Vagina (tissue), 2 donors: Measurements from ENCODE around the gene SNRNP200. TPM values are rescaled to one million over a fixed set of nuclear protein-coding genes. Genes with fewer than 3 reads are reported as not detected.

ENCODE experiments used
- DNase-seq, 2 donors: peaks; one replicate each; pipeline ENCODE4 v3.0.0-alpha.2; 2017; ENCODE audit errors: extremely low spot score in 2 of 2
- H3K27ac ChIP-seq: fragments of 200-600 bp; sonication (generic); one replicate; pipeline ENCODE4 v1.5.1; 2019
- H3K27me3 ChIP-seq: fragments of 200-600 bp; sonication (generic); one replicate; pipeline ENCODE4 v1.5.1; 2019
- H3K36me3 ChIP-seq, 2 donors: fragments of 200-600 bp; sonication (generic); one replicate each; pipeline ENCODE4 v1.5.1; 2017 to 2019
- H3K4me1 ChIP-seq: fragments of 200-600 bp; sonication (generic); one replicate; pipeline ENCODE4 v1.5.1; 2019
- H3K4me3 ChIP-seq, 2 donors: fragments of 200-600 bp; sonication (generic); 1 replicate in 1 of 2; 2 replicates in 1 of 2; pipeline ENCODE4 v1.5.1; 2016 to 2019
- H3K9me3 ChIP-seq: fragments of 200-600 bp; sonication (generic); one replicate; pipeline ENCODE4 v1.5.1; 2019
- POLR2A ChIP-seq, 2 donors: fragments of 450-650 bp; IDR thresholded peaks; one replicate each; pipeline ENCODE4 v1.6.1; 2017; ENCODE audit warnings: antibody characterized with exemption in 2 of 2, mild to moderate bottlenecking in 2 of 2, moderate library complexity in 2 of 2
- POLR2AphosphoS5 ChIP-seq, 2 donors: sonication (generic); formaldehyde crosslinking; IDR thresholded peaks; one replicate each; pipeline ENCODE4 v1.9.0; 2017; ENCODE audit warnings: antibody characterized with exemption in 2 of 2, mild to moderate bottlenecking in 2 of 2, low read depth in 1 of 2; ENCODE audit not compliant: insufficient read depth in 1 of 2
- intact Hi-C: fragments of 100-400 bp; cut with DNase I; formaldehyde crosslinking; loops from one replicate; pipeline ENCODE4 v1.15.1; 2023
- total RNA-seq: library from RNA; depleted of rRNA; stranded (reverse); fragments of >200 nt; gene quantifications from one replicate; pipeline ENCODE4 v1.2.3, GENCODE V29; 2016
- TF ChIP-seq, protein P1 (sequence below), 3 experiments: fragments of 450-650 bp in 2 of 3; fragments of 200-600 bp in 1 of 3; sonication (generic) in 1 of 3; IDR thresholded peaks; one replicate each; pipeline ENCODE4 v1.5.1; 2017 to 2019; ENCODE audit warnings: antibody characterized with exemption in 3 of 3, mild to moderate bottlenecking in 2 of 3, moderate library complexity in 2 of 3

SNRNP200 gene
- total RNA-seq, 1 donor from 2014 or later = 129 TPM

DNA sequence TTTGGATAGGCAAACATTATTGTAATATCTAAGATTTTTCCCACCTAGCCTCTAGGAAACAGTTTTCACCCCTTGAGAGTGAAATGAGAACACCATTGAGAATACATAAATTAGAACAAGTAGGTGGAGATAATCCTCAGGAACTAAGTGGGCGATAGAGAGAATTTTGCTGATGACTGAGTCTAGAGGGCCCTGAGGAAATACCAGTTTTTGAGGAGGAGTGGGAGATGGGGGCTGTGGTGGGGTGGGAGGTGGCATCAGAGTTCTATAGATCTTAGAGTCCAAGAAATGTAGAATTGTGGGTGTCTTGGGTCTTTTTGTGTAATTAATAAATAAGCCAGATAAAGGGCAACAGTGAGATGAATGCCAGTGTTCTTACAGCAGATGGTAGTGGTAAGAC is 42.0 kb upstream of the SNRNP200 start:
- no peak overlapping the region for H3K27ac ChIP-seq
- no peaks in the 10 kb centered on the region for H3K9me3 ChIP-seq
- H3K27me3 ChIP-seq = no peaks in the 10 kb centered on the region
- no peak for DNase-seq
- H3K36me3 ChIP-seq = no peaks in the 10 kb centered on the region
- H3K4me3 ChIP-seq = no peak overlapping the region
- H3K4me1 ChIP-seq = no peaks in the 10 kb centered on the region
- TF ChIP-seq, protein P1, sequence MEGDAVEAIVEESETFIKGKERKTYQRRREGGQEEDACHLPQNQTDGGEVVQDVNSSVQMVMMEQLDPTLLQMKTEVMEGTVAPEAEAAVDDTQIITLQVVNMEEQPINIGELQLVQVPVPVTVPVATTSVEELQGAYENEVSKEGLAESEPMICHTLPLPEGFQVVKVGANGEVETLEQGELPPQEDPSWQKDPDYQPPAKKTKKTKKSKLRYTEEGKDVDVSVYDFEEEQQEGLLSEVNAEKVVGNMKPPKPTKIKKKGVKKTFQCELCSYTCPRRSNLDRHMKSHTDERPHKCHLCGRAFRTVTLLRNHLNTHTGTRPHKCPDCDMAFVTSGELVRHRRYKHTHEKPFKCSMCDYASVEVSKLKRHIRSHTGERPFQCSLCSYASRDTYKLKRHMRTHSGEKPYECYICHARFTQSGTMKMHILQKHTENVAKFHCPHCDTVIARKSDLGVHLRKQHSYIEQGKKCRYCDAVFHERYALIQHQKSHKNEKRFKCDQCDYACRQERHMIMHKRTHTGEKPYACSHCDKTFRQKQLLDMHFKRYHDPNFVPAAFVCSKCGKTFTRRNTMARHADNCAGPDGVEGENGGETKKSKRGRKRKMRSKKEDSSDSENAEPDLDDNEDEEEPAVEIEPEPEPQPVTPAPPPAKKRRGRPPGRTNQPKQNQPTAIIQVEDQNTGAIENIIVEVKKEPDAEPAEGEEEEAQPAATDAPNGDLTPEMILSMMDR (IDR thresholded peaks at IDR 0.05) = no peak
- TF ChIP-seq POLR2A (IDR thresholded peaks at IDR 0.05) (no peak), POLR2AphosphoS5 (IDR thresholded peaks at IDR 0.05; ENCODE audit: insufficient read depth in 1 of 2, low read depth in 1 of 2) (no peak)
- intact Hi-C loops = no loop called here

DNA sequence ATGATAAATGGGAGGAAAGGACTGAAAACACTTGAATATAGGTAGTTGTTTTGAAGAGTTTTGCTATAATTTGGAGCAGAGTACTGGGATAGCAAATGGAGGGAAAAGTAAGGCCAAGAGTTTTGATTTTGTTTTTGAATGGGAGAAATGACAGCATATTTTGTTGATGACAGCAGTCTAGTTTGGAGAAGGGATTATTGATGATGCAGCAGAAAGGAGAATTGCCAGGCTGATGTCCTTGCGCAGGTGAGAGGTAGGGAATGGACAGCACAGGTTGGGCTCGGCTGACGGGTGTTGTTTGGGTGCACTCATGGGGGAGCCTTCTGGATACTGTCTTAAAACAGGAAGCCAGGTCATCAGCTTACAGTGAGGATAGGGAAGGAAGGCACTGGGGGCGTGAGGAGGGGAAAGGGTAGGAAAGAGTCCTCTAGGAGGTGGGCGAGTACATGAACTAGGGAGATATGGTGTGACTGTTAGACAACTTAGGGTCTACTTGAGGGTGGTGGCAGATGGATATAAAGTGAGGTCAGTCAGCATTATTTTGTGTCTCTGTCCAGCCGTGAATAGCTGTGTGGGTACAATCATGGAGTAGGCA is 40.6 kb upstream of the SNRNP200 start:
- Histone ChIP-seq H3K27me3 (no peaks in the 10 kb centered on the region), H3K4me1 (no peaks in the 10 kb centered on the region), H3K36me3 (no peaks in the 10 kb centered on the region), H3K4me3 (no peak overlapping the region), H3K27ac (no peak overlapping the region), H3K9me3 (no peaks in the 10 kb centered on the region)
- intact Hi-C loops = no loop called here
- no peak for DNase-seq
- TF ChIP-seq, protein P1 (IDR thresholded peaks at IDR 0.05) = no peak
- no peak for TF ChIP-seq POLR2AphosphoS5 (IDR thresholded peaks at IDR 0.05; ENCODE audit: insufficient read depth in 1 of 2, low read depth in 1 of 2)
- TF ChIP-seq POLR2A (IDR thresholded peaks at IDR 0.05) = no peak

DNA sequence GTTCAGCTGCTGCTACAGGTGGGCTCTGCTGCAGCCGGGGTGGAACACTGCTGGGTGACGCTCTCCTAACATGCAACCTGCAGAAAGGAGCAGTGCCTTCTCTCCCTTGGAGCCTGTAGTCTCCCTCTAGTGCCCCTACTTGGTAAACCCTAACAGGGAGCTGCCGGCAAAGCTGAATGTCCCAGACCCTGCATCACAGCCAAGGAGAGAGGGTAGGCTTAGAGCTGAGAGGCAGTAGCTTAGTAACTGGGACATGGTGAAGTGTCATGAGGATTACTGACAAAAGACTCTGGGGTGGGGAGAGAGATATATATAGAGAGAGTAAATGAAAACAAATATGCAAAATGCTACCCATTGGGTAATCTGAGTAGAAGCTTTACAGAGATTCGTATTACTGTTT is 40.1 kb upstream of the SNRNP200 start:
- no peak overlapping the region for H3K4me3 ChIP-seq
- no peaks in the 10 kb centered on the region for H3K9me3 ChIP-seq
- DNase-seq = no peak
- no peaks in the 10 kb centered on the region for H3K36me3 ChIP-seq
- TF ChIP-seq, protein P1 (IDR thresholded peaks at IDR 0.05) = no peak
- no peak for TF ChIP-seq POLR2A (IDR thresholded peaks at IDR 0.05)
- TF ChIP-seq POLR2AphosphoS5 (IDR thresholded peaks at IDR 0.05; ENCODE audit: insufficient read depth in 1 of 2, low read depth in 1 of 2) = no peak
- no peaks in the 10 kb centered on the region for H3K4me1 ChIP-seq
- H3K27me3 ChIP-seq = no peaks in the 10 kb centered on the region
- intact Hi-C loops = no loop called here
- no peak overlapping the region for H3K27ac ChIP-seq

DNA sequence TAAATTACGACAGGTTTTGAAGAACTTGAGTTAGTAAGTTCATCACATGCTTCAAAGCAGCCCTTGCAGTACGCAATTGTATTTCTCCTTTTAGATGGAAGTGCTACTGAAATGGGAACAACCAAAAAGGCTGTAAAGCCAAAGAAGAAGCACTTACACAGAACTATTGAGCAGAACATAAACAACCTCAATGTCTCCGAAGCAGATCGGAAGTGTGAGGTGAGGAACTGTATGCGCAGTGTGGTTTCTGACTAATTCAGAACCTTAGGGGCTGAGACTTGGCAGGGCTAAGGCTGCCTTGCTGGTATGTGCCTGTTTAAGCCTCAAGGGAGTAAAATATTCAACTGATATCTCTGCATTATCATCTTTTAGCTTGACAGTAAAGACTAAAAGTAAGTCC is 38.7 kb upstream of the SNRNP200 start:
- H3K4me3 ChIP-seq = no peak overlapping the region
- no peaks in the 10 kb centered on the region for H3K36me3 ChIP-seq
- no peaks in the 10 kb centered on the region for H3K9me3 ChIP-seq
- H3K27ac ChIP-seq = no peak overlapping the region
- no peaks in the 10 kb centered on the region for H3K4me1 ChIP-seq
- no peaks in the 10 kb centered on the region for H3K27me3 ChIP-seq
- intact Hi-C loops = no loop called here
- no peak for DNase-seq
- TF ChIP-seq, protein P1 (IDR thresholded peaks at IDR 0.05) = no peak
- TF ChIP-seq POLR2A (IDR thresholded peaks at IDR 0.05) (no peak), POLR2AphosphoS5 (IDR thresholded peaks at IDR 0.05; ENCODE audit: insufficient read depth in 1 of 2, low read depth in 1 of 2) (no peak)

DNA sequence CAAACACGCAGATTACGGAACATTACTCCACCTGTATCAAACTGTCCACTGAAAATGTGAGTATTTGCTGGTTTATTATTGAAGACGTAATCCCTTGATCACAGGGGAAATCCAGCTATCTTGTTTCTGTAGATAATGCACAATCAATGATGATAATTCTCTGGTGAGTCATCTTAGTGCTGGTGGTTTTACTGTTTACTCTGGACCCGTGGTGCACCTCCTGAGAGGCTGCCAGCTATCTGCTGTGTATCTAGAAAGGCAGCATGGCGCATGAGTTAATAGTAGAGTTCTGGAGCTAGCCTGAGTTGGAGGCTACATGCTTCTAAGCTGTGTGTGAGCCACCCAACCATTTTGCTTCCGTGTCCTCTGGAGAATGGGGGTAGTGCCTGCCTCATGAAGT is 36.7 kb upstream of the SNRNP200 start:
- Histone ChIP-seq H3K36me3 (no peaks in the 10 kb centered on the region), H3K27me3 (no peaks in the 10 kb centered on the region), H3K27ac (no peak overlapping the region), H3K4me3 (no peak overlapping the region), H3K9me3 (no peaks in the 10 kb centered on the region), H3K4me1 (no peaks in the 10 kb centered on the region)
- no peak for TF ChIP-seq POLR2A (IDR thresholded peaks at IDR 0.05)
- TF ChIP-seq, protein P1 (IDR thresholded peaks at IDR 0.05) = no peak
- TF ChIP-seq POLR2AphosphoS5 (IDR thresholded peaks at IDR 0.05; ENCODE audit: insufficient read depth in 1 of 2, low read depth in 1 of 2) = no peak
- no peak for DNase-seq
- intact Hi-C loops = no loop called here
